Dermis blood vessel endothelial cell (primary cell): ENCODE data around the gene STX16. TPM values are rescaled to one million over a fixed set of nuclear protein-coding genes. Genes with fewer than 3 reads are reported as not detected.

Source experiments
- DNase-seq: peaks from one replicate; pipeline ENCODE4 v3.0.0; 2010
- total RNA-seq: library from RNA; depleted of rRNA; stranded (reverse); fragments of >200 nt; gene quantifications from 2 replicates; pipeline ENCODE4 v1.2.3, GENCODE V29; 2014

Gene STX16
- total RNA-seq, 1 donor from 2014 or later, result 36.4 TPM

DNA sequence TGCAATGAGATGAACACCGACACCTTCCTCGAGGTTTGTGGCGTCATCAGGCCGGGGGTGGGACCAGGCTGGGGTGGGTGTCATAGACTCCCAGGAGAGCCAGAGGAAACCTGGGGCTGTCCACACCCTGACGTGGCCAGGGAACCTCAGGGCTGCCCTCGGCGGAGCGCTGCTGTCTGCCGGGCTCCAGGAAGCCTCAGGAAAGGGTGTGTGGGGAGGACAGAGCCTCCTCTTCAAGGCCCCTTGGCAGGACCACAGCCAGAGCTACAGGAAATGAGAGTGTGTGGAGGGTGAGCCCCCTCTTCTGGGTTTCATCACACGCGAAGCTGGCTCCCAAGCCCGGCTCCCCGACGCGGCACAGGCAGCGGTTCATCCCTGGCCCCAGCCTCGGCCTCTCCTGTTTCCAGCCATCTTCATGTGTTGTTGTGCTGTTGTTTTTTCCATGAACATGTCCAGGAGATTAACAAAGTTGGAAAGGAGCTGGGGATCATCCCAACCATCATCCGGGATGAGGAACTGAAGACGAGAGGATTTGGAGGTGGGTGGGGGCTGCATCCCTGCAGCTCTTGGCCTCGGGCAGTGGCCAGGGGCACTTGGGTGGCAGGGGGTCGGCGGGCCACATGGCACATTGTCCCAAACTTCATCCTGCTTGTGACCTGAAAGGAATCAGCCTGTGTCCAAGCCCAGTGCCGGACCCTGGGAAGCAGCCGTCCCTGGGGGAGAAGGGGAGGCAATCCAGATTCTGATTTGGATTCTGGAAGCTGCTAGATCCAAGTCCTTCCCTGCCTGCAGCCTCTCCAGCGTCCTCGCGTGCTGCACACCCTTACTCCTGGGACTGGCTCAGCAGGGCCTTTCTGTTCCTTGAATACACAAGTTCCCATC lies 47.9 kb downstream of the STX16 start:
- DNase-seq, result no peak

DNA sequence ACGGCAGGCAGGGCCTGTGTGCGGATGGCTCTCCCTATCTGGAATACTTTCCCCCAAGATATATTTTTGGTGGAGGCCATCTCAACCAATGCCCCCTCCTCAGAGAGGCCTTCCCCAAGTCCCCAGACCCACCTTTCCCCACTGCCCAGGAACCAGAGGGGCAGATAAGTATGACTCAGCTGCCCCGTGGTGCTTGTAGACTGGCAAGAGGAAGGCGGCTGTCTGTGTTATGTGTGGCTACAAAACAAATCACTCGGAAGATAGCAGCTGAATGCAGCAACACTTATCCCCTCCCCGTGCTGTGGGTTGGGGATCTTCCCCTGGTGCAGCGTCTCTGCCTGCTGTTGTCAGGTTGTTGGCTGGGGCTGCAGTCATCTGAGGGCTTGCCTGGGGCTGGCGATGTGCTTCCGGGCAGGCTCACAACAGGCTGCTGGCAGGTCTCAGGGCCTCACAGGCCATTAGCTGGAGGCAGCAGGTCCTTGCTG lies 48.6 kb downstream of the STX16 start:
- no peak for DNase-seq

DNA sequence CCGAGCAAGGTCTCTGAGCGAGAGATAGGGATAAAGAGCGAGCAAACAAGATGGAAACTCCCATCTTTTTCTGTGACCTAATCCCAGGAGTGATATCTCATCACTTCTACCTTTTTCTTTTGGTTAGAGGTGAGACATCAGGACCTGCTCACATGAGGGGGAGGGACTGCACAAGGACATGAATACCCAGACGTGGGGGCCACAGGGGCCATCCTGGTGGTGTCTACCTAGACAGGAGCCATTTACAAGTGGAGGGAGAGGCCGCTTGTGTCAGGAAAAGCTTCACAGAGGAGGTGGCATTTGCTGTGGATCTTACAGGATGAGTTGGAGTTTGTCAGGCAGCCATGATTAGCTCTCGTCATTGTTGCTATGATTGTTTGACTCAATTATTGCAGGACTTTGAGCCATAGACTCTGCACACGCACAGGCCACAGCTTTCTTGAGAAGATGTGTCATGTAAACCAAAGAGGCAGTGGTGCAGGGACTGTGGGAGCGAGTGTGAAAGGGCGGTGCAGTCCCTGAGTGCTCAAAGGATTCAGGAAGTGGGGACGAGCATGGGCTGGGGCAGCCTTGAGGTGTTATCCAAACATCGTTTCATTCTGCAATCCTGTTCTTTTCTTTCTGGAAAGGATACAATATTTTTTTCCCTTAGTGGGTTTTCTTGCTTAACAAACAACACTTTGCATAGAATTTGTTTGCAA lies 49.2 kb downstream of the STX16 start:
- no peak for DNase-seq

DNA sequence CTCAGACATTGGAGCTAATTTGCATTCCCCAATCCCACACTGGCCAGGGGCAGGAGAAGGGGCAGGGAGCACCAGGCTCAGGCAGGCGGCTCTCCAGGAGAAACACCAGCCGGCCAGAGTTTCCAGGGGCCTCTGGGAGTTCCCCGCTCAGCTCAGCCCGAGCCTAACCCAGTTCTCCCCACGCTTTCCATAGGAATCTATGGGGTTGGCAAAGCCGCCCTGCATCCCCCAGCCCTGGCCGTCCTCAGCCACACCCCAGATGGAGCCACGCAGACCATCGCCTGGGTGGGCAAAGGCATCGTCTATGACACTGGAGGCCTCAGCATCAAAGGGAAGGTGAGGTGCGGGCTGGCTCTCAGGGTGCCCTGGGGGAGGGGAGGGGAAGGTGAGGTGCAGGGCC lies 49.7 kb downstream of the STX16 start:
- no peak for DNase-seq

DNA sequence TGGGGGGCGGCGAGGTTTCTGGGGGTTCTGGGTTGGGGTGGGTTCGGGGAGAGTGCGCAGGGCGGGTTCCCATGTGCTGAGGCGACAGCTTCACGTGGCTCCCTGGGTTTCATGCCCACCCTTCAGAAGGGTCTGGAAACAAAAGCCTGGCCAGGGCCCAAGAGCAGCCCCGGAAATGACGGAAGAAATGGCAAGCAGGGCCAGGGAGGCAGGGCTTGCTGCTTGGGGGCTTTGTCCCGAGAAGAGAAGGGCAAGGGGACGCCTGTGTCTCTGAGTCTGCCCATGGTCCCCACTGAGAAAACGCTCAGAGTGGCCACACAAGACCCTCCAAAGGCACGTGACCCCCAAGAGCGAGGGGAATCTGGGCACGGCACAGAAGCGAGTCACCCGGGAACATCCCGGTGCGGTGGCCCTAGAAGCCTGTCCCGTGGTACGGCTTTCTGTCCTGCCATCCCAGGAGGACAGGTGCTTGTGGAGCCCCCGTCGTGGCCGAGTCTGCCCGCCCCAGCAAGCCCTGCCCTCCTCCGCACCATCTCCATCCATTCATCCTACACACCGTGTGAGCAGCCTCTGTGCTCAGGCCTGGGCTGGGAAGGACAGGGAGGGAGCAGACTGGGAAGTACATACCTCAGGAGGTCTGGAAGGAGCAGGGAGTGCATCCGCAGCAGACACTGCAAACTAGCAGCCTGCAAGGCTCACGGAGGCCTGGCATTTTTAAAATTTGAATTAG lies 50.5 kb downstream of the STX16 start:
- no peak for DNase-seq

DNA sequence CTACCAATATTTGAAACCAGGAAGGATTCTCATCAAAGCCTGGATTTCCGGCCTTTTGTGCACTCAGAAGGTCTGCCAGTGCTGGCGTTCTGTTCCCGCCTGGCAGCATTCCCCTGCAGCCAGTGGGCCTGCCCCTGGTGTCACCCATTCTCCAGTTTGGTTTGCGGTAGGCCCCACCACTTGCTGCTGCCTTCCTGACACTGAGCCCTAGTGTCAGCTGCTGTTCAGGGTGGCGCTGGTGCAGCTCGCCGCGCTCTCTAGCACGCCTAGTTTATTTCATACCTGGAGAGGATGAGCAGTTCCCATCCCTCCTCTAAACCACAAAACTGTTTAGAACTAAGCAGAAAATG lies 51.1 kb downstream of the STX16 start:
- DNase-seq, result no peak

DNA sequence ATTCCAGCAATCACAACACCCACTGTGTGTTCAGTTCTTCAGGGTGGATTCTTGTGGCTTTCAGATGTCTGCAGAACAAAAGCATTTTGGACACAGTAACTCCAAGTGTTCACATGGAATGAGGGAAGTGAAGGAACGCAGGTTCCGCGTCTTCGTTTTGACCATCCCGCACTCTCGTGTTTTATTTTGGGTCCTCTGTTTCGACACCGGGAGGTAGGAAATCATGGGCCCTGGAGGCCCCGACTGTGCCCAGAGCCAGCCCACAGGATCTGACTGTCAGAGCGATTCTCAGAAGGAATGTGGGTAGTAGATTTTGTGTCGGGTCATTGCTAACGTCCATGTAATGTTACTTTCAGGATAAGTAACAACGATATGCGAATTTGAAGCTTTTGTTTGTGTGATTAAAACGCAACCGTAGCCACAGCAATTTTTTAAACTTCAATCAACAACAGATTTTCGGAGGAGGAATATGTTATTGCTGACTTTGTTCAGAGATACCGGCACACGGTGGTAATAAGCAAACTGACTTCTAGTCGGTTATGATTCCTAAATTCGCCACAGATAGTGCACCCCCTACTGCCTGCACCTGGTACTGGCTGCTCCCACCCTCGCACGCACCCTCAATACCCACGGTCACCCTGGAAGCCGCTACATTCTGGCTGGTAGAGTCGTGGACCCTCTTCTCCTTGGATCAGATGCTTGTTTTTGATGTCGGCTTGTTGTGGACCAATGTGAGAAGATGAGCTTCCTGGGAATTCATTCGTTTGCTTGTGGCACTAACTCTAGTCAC lies 52.0 kb downstream of the STX16 start:
- no peak for DNase-seq

DNA sequence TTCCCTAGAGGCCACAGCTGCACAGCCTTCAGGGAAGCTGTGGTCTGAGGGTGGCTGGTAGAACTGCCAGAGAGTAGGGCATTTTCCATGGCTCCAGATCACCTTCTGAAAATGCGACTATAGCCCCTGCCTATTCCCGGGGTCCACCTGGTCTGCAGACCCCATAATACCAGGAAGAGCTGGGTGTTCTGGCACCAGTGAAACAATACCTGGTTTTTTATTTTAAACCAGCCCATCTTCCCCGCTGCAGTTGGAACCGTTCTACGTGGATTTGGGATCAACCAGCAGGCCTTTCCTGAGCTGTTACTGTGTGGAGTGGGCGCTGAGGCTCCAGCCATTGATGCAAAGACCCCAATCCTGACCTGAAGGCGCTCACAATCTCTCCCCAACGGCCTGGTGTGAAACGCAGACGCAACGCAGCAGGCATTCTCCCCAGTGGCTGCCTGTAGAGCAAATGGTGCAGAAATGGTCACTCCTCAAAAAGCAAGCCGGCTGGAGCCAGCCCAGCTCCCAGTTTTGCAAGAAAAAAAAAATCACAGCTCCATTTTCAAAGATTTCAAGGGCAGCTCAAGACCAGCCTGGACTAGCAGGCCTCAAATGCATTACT lies 52.8 kb downstream of the STX16 start:
- DNase-seq, result no peak

DNA sequence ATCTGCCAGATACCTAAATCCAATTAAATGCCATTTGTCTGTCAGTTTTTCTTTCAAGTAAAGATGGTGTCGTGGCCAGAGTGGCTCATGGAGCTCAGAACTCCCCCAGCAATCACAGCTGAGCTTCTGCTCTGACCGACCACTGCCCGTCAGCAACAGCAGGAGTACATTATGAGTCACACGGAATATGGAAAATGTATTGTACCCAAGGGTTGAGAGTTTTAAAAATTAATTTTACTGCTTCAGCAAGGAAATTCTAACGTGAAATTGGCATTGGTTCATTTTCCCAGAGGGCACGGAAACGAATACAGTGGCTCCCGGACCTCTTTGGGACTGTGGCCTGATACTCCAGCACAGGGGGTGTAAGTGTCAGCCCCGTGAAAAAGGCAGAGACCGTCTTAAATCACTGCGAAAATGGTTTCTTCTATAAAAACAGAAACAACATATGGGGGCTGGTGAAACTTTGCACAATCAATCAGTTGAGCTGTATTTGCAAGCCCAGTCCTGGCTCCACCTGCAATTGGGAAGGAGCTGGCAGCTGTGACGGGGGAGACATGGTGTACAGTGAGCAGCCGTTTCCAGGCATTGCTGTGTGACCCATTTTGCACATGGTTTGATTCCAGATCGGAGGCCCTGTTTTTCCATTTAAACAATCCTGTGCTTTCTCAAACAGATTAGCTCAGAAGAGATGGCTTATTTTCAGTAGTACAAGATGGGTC lies 54.3 kb downstream of the STX16 start:
- DNase-seq, result no peak

DNA sequence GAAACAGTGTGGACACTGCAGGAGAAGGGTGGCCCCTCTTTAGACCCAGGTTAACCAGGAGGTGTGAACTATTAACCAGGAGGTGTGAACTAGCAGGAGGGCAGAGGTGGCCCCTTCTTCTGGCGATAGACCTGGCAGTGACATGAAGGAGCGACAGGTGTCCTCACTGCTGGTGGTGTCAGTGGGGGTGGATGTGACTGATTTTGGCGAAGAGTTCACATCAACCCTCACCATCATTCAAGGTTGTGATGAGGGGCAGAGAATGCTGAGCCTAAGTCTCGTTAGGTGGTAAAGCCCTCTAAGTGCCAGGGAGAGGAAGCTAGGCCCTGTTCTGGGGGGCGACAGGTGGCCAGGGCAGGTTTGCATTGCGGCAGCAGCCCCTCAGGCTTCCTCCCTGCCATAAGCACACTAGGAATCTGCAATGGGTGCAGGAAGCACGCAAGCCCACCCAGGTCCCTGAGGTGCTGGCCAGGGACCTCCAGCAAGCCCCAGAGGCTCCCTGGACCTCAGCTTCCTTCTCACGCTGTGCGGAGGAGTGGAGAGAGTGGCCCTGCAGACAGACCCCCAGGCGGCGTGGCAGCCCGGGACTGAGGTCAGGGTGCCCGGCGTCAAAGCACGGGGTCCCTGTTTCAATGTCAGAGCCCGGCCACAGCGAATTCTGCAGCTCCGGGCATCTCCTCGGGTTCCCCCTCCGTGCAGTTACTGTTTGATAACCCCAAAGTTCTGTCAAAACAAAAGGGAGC lies 55.2 kb downstream of the STX16 start:
- no peak for DNase-seq

DNA sequence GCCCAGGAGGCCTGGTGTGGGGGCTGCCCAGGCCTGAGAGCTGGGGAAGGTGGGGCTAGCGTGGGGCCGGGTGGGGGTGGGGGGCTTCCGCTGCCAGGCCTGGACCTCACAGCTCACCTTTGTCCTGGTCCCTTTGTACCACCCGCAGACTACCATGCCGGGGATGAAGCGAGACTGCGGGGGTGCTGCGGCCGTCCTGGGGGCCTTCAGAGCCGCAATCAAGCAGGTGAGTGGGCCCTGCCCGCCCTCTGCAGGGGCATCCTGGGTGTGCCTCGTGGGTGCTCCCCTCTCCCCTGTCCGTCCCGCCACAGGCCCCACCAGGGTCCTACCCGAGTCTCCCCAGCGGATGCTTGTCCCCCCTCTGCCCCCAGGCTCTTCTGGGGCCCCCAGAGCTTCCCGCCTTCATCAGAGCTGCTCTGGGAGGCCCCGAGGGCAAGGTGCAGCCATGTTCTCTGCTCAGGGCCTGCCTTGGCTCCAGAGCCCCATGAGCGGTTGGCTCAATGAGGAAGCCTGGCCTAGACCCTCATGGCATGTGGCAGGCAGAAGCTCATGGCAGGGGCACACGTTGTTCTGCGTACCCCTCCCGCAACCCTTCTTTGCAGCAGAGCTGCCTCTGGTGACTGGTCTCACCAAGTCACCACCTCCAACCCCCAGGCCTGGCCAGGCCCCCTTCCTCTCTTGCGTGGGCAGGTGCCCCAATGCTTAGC lies 56.0 kb downstream of the STX16 start:
- DNase-seq, result no peak

DNA sequence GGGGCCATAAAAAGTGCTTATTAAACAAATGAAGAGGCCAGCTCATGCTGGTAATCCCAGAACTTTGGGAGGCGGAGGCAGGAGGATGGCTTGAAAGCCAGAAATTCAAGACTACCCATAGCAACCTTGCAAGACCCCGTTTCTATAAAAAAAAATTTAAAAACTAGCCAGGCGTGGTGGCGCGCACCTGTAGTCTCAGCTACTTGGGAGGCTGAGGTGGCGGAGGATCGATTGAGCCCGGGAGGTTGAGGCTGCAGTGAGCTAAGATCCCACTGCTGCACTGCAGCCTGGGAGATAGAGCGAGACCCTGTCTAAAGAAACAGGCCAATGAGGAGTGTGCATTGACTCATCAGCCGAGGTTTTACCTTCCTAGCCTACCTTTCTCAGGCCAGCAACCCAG lies 56.7 kb downstream of the STX16 start:
- DNase-seq, result no peak

DNA sequence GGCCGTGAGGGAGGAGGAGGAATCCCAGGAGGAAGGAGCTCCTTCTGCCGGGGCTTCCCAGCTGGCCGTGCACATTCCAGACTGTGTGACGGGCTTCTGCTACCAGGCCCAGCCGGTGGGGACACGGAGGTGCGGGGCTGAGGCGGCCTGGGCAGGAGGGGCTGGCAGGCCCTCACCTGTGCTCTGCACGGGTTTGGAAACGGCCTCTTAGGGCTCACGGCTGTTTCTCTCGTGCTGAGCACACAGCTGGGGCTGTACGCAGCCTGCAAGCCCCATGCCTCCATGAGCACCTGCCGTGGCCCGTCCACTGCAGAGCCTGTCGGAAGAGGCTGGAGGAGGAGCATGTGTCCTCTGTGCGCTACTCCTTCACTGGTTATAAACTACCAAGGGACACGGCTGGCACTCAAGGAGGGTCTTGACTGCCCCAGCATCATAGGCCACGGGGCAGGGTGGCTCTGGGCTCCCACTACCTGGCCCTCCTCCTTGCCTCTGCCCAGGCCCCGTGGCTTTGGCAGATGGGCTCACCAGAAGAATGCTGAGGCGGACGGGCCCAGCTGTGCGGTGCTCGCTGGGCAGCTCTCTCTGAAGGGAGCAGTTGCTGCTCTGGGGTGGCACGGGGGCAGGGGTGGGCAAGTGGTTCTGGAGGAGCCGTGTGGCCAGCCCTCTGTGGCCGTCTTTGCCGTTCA lies 57.3 kb downstream of the STX16 start:
- DNase-seq, result no peak

DNA sequence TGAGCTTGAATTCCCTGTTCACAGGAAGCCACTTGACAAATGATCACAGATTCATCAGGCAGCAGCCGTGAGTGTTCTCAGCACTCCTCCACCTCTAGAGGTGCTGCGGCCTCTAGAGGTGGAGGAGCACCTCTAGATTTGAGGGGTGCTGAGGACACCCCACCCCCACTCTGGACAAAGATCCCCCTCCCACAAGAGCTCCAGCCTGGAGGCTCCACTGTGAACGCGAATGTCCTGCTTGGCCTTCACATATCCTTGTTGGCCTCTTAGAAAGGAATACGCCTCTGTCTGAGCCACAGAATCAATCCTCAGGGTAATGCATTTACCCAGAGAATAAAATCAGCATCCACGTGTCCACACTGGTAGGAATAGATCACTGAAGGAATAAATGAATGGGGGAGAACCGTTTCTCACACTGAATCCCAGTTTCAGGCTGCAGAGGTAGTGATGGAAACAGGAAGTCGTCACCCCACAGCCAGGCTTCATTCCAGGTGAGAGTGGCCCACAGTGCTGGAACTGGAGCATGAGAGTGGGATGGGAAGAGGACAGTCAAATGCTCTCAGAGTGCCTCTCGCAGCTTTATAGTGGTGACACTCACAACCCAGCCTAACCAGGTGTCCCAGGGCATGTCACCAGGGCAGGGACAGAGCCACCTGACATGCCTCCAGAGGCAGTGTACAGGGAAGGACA lies 58.1 kb downstream of the STX16 start:
- no peak for DNase-seq

DNA sequence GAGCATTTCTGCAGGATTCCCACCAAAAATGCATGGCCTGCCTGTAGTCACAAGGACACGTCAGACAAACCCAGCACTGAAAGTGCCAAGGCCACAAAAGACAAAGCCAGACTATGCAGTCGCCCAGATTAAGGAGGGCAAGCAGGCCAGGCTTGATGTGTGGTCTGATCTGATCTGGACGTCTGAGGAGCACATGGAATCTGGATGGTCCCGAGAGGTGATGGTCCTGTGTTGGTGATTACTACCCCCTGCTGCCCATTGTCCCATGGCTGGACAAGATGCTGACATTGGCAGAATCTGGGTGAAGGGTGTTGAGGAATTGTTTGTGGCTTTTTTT lies 58.6 kb downstream of the STX16 start:
- no peak for DNase-seq

DNA sequence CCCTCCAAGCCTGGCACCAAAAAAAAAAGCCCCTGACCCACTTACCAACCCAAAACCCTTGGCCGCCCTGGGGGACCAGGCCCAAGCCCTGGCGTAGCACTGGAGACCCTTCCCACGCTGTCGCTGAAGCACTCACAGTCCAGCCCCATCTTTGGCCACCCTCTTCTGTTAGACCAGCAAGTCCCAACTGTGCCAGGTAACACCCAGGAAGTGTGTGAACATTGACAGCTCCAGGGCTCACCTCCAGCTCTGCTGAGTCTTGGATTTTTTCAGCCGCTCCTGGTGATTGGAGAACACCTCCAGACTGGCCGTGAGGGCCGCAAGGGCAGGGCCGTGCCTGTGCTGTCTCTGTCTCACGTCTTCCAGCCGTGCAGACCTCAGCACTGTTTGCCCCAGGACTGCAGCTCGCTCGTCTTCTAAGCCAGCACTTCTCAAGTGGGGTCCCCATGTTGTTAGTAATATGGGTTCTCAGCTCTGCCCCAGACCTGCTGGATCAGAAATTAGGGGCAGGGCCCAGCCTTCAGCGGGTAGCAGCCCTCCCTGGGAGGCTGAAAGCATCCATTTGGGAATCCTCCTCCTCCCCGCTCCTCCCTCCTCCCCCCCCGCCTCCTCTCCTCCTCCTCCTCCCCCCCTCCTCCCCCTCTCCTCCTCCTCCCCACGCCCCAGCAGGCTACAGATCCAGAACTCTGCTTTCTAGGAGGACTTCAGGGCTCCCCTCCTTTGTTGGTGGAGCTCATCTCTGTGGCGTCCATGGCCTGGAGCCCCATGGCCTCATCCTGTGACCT lies 59.6 kb downstream of the STX16 start:
- no peak for DNase-seq

DNA sequence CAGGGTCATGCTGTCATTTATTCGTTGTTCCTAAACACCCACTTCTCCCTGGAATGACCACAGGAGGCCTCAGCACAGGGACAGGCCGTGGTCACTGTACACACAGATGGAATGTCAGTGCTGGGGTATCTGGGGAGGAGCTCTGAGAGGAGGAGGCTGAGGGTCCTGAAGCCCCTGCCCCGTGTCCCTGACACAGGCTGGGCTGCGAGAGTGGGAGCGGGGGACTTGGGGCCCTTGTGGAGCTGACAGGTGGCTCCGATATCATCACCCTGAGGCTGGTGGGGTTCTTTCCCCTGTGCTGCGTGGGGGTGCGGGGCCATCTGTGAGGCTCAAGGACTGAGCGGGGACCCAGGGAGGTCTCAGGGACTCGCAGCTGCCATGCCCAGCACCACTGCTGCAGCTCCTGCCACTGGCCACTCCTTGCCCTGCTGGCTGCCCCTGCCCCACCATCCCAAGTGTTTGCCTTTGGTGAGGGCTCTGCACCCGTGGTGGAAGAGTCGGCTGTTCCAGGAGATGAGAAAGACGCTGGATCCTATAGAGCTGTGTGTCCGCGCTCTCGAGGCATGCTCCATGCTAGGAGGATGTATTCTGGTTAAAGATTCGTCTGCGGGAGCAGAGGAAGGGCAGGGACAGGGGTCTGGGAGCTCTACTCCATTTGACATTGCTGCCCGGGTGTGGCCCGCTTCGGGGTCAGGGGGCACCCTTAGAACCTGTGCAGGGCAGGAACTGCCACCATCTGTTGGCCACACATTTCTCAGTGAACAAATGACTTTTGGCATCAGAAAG lies 60.4 kb downstream of the STX16 start:
- no peak for DNase-seq
